Activated CD4-positive, alpha-beta memory T cell treated with anti-CD3 and anti-CD28 coated beads, Interleukin-2, amount 10 ng/mL, durations not matched to agents 7 days and 5 days (primary cell): ENCODE data around the gene IRS2. TPM values are rescaled to one million over a fixed set of nuclear protein-coding genes. Genes with fewer than 3 reads are reported as not detected.
"Not testable (repeated sequence)": the region's sequence is repeated elsewhere in the genome, so short reads cannot be mapped to it uniquely, and the experiment has no call there.

Source experiments
- CTCF ChIA-PET: fragments of 350-600 bp; sonication (Branson Sonifier 250); formaldehyde crosslinking; loops from one replicate; lab custom pipeline; 2021; ENCODE audit warnings: antibody characterized with exemption, inconsistent platforms; lab: Charles Lee
- POLR2A ChIA-PET: fragments of 350-600 bp; sonication (Branson Sonifier 250); formaldehyde crosslinking; loops from one replicate; lab custom pipeline; 2021; ENCODE audit warnings: antibody characterized with exemption; lab: Charles Lee
- DNase-seq: peaks from one replicate; pipeline ENCODE4 v3.0.0-alpha.2; 2020
- H3K27ac Mint-ChIP-seq: one replicate; pipeline ENCODE4 v1.8.0; 2021; ENCODE audit warnings: mild to moderate bottlenecking, mixed read lengths
- H3K27me3 Mint-ChIP-seq: one replicate; pipeline ENCODE4 v1.8.0; 2021; ENCODE audit warnings: mixed read lengths
- H3K36me3 Mint-ChIP-seq: one replicate; pipeline ENCODE4 v1.8.0; 2021; ENCODE audit warnings: low read depth, mixed read lengths
- H3K4me1 Mint-ChIP-seq: one replicate; pipeline ENCODE4 v1.8.0; 2021; ENCODE audit warnings: mixed read lengths
- H3K4me3 Mint-ChIP-seq: one replicate; pipeline ENCODE4 v1.8.0; 2021; ENCODE audit warnings: mild to moderate bottlenecking, mixed read lengths
- H3K9me3 Mint-ChIP-seq: one replicate; pipeline ENCODE4 v1.8.0; 2021; ENCODE audit warnings: mixed read lengths
- total RNA-seq, 2 experiments: library from RNA; stranded (reverse); gene quantifications; one replicate each; pipeline ENCODE4 v1.2.3, GENCODE V29; 2021

Gene IRS2
- total RNA-seq, 2 experiments from 2014 or later: 7.9 to 8.1 TPM

DNA sequence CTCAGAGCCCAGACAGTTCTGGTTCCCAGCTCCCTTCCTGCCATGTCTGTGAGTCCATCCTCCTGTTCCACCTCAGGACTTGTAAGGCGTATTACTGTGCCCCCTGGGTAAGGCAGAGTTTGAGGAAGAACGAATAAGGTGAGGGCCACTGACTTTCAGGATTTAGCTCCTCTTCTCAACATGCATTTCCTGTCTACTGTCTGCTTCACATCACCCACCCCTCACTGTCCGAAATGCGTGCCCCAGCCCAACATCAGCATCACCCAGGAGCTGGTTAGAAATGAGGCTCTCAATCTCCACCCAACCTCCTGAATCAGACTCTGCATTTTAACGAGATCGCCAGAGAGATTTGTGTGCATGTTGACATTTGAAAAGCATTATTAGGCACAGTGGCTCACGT lies 44.4 kb downstream of the IRS2 start:
- Mint-ChIP-seq H3K36me3 (no peaks in the 10 kb centered on the region), H3K4me1 (peaks cover 17% of the 10 kb centered on the region), H3K27me3 (no peaks in the 10 kb centered on the region), H3K27ac (no peak overlapping the region), H3K4me3 (no peak overlapping the region), H3K9me3 (no peaks in the 10 kb centered on the region)
- DNase-seq: no peak
- CTCF ChIA-PET: no interaction called here
- POLR2A ChIA-PET: no interaction called here

DNA sequence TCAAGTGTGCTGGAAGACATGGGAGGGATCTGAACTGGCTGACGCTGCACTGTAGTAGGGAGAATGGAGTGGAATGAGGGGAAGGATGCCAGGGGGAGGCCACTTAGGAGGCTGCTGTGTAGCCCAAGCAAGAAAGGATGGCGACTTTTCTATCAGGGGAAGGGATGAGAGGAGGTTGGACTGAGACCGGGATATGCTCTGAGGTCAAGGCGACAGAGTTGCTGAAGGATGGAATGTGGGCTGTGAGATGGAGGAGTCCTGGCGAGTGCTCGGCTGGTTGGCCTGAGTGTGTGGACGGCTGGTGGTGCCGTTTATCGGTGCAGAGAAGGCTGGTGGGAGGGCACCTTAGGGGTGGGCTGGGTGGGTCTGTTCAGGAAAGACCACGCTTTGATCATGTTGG lies 45.7 kb downstream of the IRS2 start:
- H3K4me3 Mint-ChIP-seq: no peak overlapping the region
- no peaks in the 10 kb centered on the region for H3K9me3 Mint-ChIP-seq
- no peak overlapping the region for H3K27ac Mint-ChIP-seq
- ChIA-PET POLR2A (no interaction called here), CTCF (no interaction called here)
- DNase-seq: no peak
- no peaks in the 10 kb centered on the region for H3K36me3 Mint-ChIP-seq
- H3K27me3 Mint-ChIP-seq: no peaks in the 10 kb centered on the region
- peaks cover 17% of the 10 kb centered on the region for H3K4me1 Mint-ChIP-seq

DNA sequence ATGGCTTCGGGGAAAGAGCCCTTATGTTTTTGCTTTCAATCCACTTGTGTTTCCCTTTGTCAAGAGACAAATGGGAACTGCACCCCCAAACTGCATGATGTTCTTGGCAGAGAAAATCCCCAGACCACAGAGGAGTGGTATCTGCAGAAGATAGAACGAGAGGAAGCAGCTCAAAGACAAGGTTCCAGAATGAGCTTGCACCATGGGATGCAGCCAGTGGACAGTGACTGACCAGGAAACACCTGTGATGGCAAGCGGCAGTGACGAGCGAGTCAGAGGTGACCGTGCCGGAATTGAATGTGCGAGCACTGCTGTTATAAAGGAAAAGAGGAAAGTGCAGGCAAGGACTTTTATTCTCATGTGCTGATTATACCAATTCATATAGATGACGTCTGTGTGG lies 46.3 kb downstream of the IRS2 start:
- CTCF ChIA-PET: no interaction called here

GRCh38 chr13:109738298-109738746 lies 48.1 kb downstream of the IRS2 start:
- POLR2A ChIA-PET: no interaction called here

More for the DNA sequence above, 46.3 kb downstream of the IRS2 start:
- Mint-ChIP-seq H3K36me3 (no peaks in the 10 kb centered on the region), H3K27ac (no peak overlapping the region), H3K9me3 (no peaks in the 10 kb centered on the region), H3K27me3 (no peaks in the 10 kb centered on the region), H3K4me1 (peaks cover 17% of the 10 kb centered on the region), H3K4me3 (no peak overlapping the region)
- POLR2A ChIA-PET: no interaction called here
- DNase-seq: no peak

DNA sequence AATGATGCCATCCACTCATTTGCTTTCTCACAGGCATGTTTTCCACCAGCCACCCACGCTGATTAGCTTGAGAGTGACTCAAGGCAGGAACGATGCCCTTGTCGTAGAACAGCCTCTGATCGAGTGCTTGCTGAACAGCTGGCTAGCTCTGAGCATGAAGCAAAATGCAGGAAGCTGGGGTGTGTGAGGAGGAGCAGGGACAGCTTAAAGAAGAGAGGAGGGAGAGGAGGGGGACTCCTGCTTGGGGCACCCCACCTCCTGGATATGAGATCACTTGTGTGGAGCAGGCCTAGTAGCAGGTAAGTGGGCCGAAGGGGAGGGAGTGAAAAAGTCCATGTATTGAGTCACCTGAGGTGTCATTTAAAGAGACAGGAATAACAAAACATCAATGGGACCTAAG lies 48.8 kb downstream of the IRS2 start:
- DNase-seq: no peak
- peaks cover 6% of the 10 kb centered on the region for H3K9me3 Mint-ChIP-seq
- H3K36me3 Mint-ChIP-seq: no peaks in the 10 kb centered on the region
- POLR2A ChIA-PET: interaction anchor here (0.6 kb wide), 1 partner anchor 42 kb away, joined by 3 read pairs; no protein-coding TSS in a partner anchor
- no peak overlapping the region for H3K27ac Mint-ChIP-seq
- H3K4me1 Mint-ChIP-seq: peaks cover 5% of the 10 kb centered on the region
- no peaks in the 10 kb centered on the region for H3K27me3 Mint-ChIP-seq
- CTCF ChIA-PET: no interaction called here
- H3K4me3 Mint-ChIP-seq: no peak overlapping the region

More at GRCh38 chr13:109738298-109738746, 48.1 kb downstream of the IRS2 start:
- Mint-ChIP-seq H3K36me3 (no peaks in the 10 kb centered on the region), H3K4me1 (peaks cover 7% of the 10 kb centered on the region), H3K4me3 (no peak overlapping the region), H3K27ac (no peak overlapping the region), H3K27me3 (no peaks in the 10 kb centered on the region), H3K9me3 (peaks cover 3% of the 10 kb centered on the region)
- DNase-seq: no peak
- CTCF ChIA-PET: no interaction called here

- peaks cover 7% of the 10 kb centered on the region for H3K9me3 Mint-ChIP-seq
- H3K27ac Mint-ChIP-seq: no peak overlapping the region
- POLR2A ChIA-PET: no interaction called here
- CTCF ChIA-PET: no interaction called here
- no peaks in the 10 kb centered on the region for H3K36me3 Mint-ChIP-seq
- H3K4me3 Mint-ChIP-seq: no peak overlapping the region
- peaks cover 5% of the 10 kb centered on the region for H3K4me1 Mint-ChIP-seq
- no peaks in the 10 kb centered on the region for H3K27me3 Mint-ChIP-seq
- DNase-seq: no peak
These were observed 49.3 kb downstream of the IRS2 start for GRCh38 chr13:109737046-109737573.

GRCh38 chr13:109735436-109735966 lies 50.9 kb downstream of the IRS2 start:
- Mint-ChIP-seq H3K4me1 (peaks cover 5% of the 10 kb centered on the region), H3K27ac (no peak overlapping the region), H3K9me3 (peaks cover 10% of the 10 kb centered on the region), H3K36me3 (no peaks in the 10 kb centered on the region), H3K4me3 (no peak overlapping the region), H3K27me3 (no peaks in the 10 kb centered on the region)
- ChIA-PET POLR2A (no interaction called here), CTCF (no interaction called here)
- DNase-seq: no peak

- Mint-ChIP-seq H3K4me1 (peaks cover 5% of the 10 kb centered on the region), H3K4me3 (no peak overlapping the region), H3K36me3 (no peaks in the 10 kb centered on the region), H3K27me3 (no peaks in the 10 kb centered on the region), H3K27ac (no peak overlapping the region), H3K9me3 (peaks cover 10% of the 10 kb centered on the region)
- POLR2A ChIA-PET: no interaction called here
- no peak for DNase-seq
- CTCF ChIA-PET: no interaction called here
These were observed 52.2 kb downstream of the IRS2 start for GRCh38 chr13:109734002-109734785.

DNA sequence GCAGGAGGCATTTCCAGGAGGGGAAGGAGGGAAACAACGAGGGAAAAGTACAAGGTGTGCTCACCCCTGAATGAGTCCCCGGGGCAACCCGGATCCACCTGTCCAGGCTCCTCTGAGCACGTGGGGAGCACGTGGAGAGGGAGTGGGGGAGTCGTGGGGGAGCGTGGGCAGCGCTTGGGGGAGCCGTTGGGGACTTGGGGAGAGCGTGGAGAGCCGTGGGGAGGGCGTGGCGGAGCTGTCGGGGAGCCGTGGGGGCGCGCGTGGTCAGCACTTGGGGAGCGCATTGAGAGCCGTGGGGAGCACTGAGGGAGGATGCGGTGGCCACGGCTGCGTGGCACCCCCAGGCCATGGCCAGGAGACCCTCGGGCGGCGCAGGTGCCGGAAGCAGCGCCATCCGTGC lies 52.8 kb downstream of the IRS2 start:
- POLR2A ChIA-PET: no interaction called here
- H3K4me3 Mint-ChIP-seq: no peak overlapping the region
- no peaks in the 10 kb centered on the region for H3K36me3 Mint-ChIP-seq
- peaks cover 5% of the 10 kb centered on the region for H3K4me1 Mint-ChIP-seq
- H3K9me3 Mint-ChIP-seq: peaks cover 10% of the 10 kb centered on the region
- CTCF ChIA-PET: no interaction called here
- DNase-seq: no peak
- peaks cover 5% of the 10 kb centered on the region for H3K27me3 Mint-ChIP-seq
- H3K27ac Mint-ChIP-seq: no peak overlapping the region

- H3K36me3 Mint-ChIP-seq, POLR2A ChIA-PET, H3K27me3 Mint-ChIP-seq, CTCF ChIA-PET, H3K4me1 Mint-ChIP-seq, H3K27ac Mint-ChIP-seq, DNase-seq, H3K4me3 Mint-ChIP-seq: not testable (repeated sequence)
- H3K9me3 Mint-ChIP-seq: peaks cover 10% of the 10 kb centered on the region
These were observed 53.8 kb downstream of the IRS2 start for GRCh38 chr13:109732470-109733170.

DNA sequence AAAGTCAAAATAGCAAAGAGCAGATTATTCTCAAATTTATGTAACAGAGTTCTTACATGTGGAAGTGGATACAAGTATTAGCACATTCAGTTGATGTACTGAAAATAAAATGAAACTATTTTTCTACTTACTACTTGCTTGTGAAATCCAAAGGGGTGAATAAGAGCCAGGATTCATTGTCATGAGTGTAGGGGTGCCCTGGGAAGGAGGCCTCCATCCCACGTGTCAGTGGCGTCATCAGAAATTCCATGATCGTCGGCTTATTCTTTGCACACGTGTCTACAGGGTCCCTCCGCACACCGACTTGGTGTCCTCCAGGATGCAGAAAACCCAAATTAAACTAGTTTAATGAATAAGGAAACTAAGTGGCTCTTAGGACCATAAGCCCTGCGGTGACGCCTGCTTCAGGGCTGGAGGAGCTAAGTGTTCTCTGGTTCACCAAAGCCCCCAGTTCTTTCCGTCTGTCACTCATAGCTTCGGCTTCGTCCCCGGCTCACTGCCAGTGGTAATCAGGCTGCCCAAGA lies 55.5 kb downstream of the IRS2 start:
- DNase-seq: no peak
- peaks cover 10% of the 10 kb centered on the region for H3K9me3 Mint-ChIP-seq
- ChIA-PET CTCF (no interaction called here), POLR2A (no interaction called here)
- H3K36me3 Mint-ChIP-seq: no peaks in the 10 kb centered on the region
- H3K4me3 Mint-ChIP-seq: no peak overlapping the region
- no peak overlapping the region for H3K27ac Mint-ChIP-seq
- H3K27me3 Mint-ChIP-seq: peaks cover 6% of the 10 kb centered on the region
- peaks cover 5% of the 10 kb centered on the region for H3K4me1 Mint-ChIP-seq

GRCh38 chr13:109728791-109729731 lies 57.3 kb downstream of the IRS2 start:
- H3K4me3 Mint-ChIP-seq: no peak overlapping the region
- no peaks in the 10 kb centered on the region for H3K36me3 Mint-ChIP-seq
- peaks cover 10% of the 10 kb centered on the region for H3K9me3 Mint-ChIP-seq
- POLR2A ChIA-PET: no interaction called here
- peaks cover 6% of the 10 kb centered on the region for H3K27me3 Mint-ChIP-seq
- no peak for DNase-seq
- H3K27ac Mint-ChIP-seq: no peak overlapping the region
- peaks cover 5% of the 10 kb centered on the region for H3K4me1 Mint-ChIP-seq
- CTCF ChIA-PET: no interaction called here
